PC-9 (cell line): ENCODE results near the gene C2CD4A. TPM values are rescaled to one million over a fixed set of nuclear protein-coding genes. Genes with fewer than 3 reads are reported as not detected.

Experiments
- BruUV-seq: library from RNA; stranded (reverse); fragments of 400-500 nt; replicated peaks from 2 replicates; lab custom pipeline; 2021; lab: Mats Ljungman, UMichigan
- CTCF ChIA-PET: fragments of 300-600 bp; sonication (Branson Sonifier 250); formaldehyde crosslinking; loops from one replicate; lab custom pipeline; 2022; ENCODE audit warnings: antibody characterized with exemption; lab: Charles Lee
- POLR2A ChIA-PET: fragments of 300-600 bp; sonication (Branson Sonifier 250); formaldehyde crosslinking; loops from one replicate; lab custom pipeline; 2022; ENCODE audit warnings: antibody characterized with exemption; ENCODE audit not compliant: unreplicated experiment; lab: Charles Lee
- DNase-seq, 2 experiments: peaks; one replicate each; pipeline versions ENCODE4 v3.0.0 to v3.0.0-alpha.2; 2015 to 2022; ENCODE audit warnings: mixed read lengths in 1 of 2
- H2AFZ ChIP-seq: fragments of 200-600 bp; sonication (generic); 2 replicates; pipeline ENCODE4 v1.8.1; 2017; ENCODE audit warnings: antibody characterized with exemption
- H3F3A ChIP-seq: fragments of 200-600 bp; sonication (generic); 2 replicates; pipeline ENCODE4 v1.8.1; 2017; ENCODE audit warnings: antibody characterized with exemption, mild to moderate bottlenecking, low read depth; ENCODE audit not compliant: insufficient read depth
- H3K27ac ChIP-seq: fragments of 200-600 bp; sonication (generic); 2 replicates; pipeline ENCODE4 v1.6.1; 2016; ENCODE audit warnings: mixed run types
- H3K27me3 ChIP-seq: fragments of 200-600 bp; sonication (generic); 2 replicates; pipeline ENCODE4 v1.6.1; 2016; ENCODE audit warnings: low read depth, mixed run types; ENCODE audit not compliant: insufficient read depth
- H3K36me3 ChIP-seq: fragments of 200-600 bp; sonication (generic); 2 replicates; pipeline ENCODE4 v1.6.1; 2016; ENCODE audit warnings: low read depth, mixed run types
- H3K4me1 ChIP-seq: fragments of 200-600 bp; sonication (generic); replicated peaks from 2 replicates; pipeline ENCODE4 v1.6.1; 2016; ENCODE audit warnings: mixed run types; ENCODE audit not compliant: insufficient read depth
- H3K4me2 ChIP-seq: fragments of 200-600 bp; sonication (generic); 2 replicates; pipeline ENCODE4 v1.6.1; 2017; ENCODE audit warnings: mixed run types
- H3K4me3 ChIP-seq: fragments of 200-600 bp; sonication (generic); 2 replicates; pipeline ENCODE4 v1.6.1; 2016; ENCODE audit warnings: mixed run types
- H3K79me2 ChIP-seq: fragments of 200-600 bp; sonication (generic); 2 replicates; pipeline ENCODE4 v1.6.1; 2017; ENCODE audit warnings: low read depth, mixed run types
- H3K9me2 ChIP-seq: fragments of 200-600 bp; sonication (generic); 2 replicates; pipeline ENCODE4 v1.8.1; 2017; ENCODE audit warnings: mild to moderate bottlenecking; ENCODE audit not compliant: insufficient read depth
- H3K9me3 ChIP-seq: fragments of 200-600 bp; sonication (generic); 2 replicates; pipeline ENCODE4 v1.8.1; 2016; ENCODE audit warnings: low read depth; ENCODE audit not compliant: insufficient read depth
- H4K20me1 ChIP-seq: fragments of 200-600 bp; sonication (generic); 2 replicates; pipeline ENCODE4 v1.8.1; 2017; ENCODE audit not compliant: insufficient read depth
- EZH2 ChIP-seq: fragments of 200-600 bp; sonication (generic); IDR thresholded peaks from 2 replicates; pipeline ENCODE4 v1.8.0; 2017; ENCODE audit warnings: antibody characterized with exemption, low read depth
- intact Hi-C: fragments of 100-400 bp; cut with micrococcal nuclease; formaldehyde crosslinking; loops from one replicate; pipeline ENCODE4 v1.10.0; 2022; ENCODE audit not compliant: unreplicated experiment
- total RNA-seq: library from RNA; stranded (reverse); gene quantifications from 2 replicates; pipeline ENCODE4 v1.2.3, GENCODE V29; 2021
- TF ChIP-seq, protein P1 (sequence below): fragments of 200-600 bp; sonication (generic); conservative IDR thresholded peaks from 2 replicates; pipeline ENCODE4 v1.6.1; 2017; ENCODE audit warnings: mixed run types, antibody characterized with exemption, mild to moderate bottlenecking, moderate library complexity

Gene C2CD4A
- total RNA-seq, 1 experiment from 2014 or later = 0.09 TPM

DNA sequence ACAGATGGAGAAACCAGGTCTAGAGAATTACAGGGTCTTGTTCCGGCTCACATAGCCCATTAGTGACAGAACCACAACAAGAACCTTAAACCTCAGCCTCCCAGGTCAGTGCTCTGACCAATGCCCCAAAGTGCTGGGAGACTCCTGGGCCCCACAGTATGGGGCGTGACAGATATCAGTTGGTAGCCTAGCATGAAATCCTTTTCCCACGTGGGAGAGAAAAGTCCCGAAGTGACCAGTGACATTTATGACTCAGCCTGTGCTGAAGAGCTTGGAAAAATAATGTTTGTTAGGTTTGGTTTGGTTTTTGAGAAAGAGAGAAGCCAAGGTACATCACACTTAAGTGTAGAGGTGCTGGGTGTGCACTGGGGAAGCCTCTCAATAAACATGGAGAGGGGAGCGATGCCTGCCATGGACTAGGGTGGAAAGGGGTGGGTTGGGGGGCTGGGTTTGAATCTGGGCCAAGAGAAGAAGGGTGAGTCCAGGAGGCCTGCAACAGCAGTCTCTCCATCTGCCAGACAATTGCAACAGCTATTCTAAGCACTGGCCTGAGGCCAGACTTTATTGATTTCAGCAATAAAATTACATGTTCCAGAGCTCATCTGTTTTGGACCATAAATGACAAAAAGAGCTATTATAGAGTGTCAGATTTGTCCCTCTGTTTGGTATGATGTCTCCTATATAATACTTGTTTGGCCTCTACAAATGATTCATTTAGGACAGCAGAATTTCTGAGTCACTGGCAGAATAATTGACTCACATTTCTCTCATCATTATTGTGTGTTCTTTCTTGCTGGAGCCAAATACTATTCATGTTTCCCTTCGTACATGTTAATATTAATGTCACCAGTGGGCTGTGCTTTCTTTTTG is 43.4 kb downstream of the C2CD4A start:
- Histone ChIP-seq H3K4me1 (peaks cover 26% of the 10 kb centered on the region), H3K4me3 (no peak overlapping the region), H3K79me2 (no peaks in the 10 kb centered on the region), H3K9me2 (no peaks in the 10 kb centered on the region), H4K20me1 (no peaks in the 10 kb centered on the region), H3K9me3 (no peaks in the 10 kb centered on the region), H3K4me2 (peak overlapping the region; percentile 38; the same call in 1 of the 2 replicates), H3K27me3 (no peaks in the 10 kb centered on the region), H3K36me3 (no peaks in the 10 kb centered on the region), H3K27ac (0 out of 2 replicates have a peak overlapping the region, but pooled peaks have one; percentile 16), H3F3A (peaks cover 12% of the 10 kb centered on the region; the same call in 1 of the 2 replicates), H2AFZ (no peak overlapping the region)
- TF ChIP-seq, protein P1, sequence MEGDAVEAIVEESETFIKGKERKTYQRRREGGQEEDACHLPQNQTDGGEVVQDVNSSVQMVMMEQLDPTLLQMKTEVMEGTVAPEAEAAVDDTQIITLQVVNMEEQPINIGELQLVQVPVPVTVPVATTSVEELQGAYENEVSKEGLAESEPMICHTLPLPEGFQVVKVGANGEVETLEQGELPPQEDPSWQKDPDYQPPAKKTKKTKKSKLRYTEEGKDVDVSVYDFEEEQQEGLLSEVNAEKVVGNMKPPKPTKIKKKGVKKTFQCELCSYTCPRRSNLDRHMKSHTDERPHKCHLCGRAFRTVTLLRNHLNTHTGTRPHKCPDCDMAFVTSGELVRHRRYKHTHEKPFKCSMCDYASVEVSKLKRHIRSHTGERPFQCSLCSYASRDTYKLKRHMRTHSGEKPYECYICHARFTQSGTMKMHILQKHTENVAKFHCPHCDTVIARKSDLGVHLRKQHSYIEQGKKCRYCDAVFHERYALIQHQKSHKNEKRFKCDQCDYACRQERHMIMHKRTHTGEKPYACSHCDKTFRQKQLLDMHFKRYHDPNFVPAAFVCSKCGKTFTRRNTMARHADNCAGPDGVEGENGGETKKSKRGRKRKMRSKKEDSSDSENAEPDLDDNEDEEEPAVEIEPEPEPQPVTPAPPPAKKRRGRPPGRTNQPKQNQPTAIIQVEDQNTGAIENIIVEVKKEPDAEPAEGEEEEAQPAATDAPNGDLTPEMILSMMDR = no peak
- TF ChIP-seq EZH2 = no peak
- BruUV-seq = no TSS peak
- ChIA-PET CTCF (interaction anchor here (0.9 kb wide), 1 partner anchor 58 kb away, joined by 4 read pairs; no protein-coding TSS in a partner anchor), POLR2A (no interaction called here)
- DNase-seq = peak in 1 of 2 experiments; percentile 39
- intact Hi-C loops = no loop called here

DNA sequence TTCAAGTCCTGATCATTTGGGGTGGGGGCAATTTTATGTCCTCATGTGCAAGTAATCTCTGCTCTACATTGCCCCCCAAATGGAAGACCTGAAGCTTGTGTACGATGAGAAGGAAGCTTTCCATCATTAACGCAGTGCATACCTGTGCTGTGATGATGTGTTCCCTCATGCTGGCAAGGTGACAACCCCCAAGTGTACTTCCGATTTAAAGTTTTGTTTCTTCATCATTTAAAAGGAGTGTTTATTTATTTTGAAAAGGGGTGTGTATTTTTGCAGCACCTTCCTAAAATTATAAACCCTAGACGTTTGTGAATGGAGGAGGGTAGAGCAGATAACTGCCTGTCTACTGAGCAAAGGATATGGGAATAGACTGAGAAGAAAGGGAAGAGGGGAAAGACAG is 45.3 kb downstream of the C2CD4A start:
- no peaks in the 10 kb centered on the region for H3K27me3 ChIP-seq
- DNase-seq = no peak
- H3F3A ChIP-seq = peaks cover 12% of the 10 kb centered on the region; the same call in 1 of the 2 replicates
- 0 out of 2 replicates have a peak overlapping the region, but pooled peaks have one; percentile 42 for H3K4me2 ChIP-seq
- ChIA-PET CTCF (no interaction called here), POLR2A (no interaction called here)
- no peaks in the 10 kb centered on the region for H3K9me2 ChIP-seq
- H3K4me1 ChIP-seq = peaks cover 26% of the 10 kb centered on the region
- no peaks in the 10 kb centered on the region for H3K79me2 ChIP-seq
- H3K9me3 ChIP-seq = no peaks in the 10 kb centered on the region
- BruUV-seq = no TSS peak
- TF ChIP-seq, protein P1 = no peak
- no peak for TF ChIP-seq EZH2
- H3K4me3 ChIP-seq = no peak overlapping the region
- H3K36me3 ChIP-seq = no peaks in the 10 kb centered on the region
- H4K20me1 ChIP-seq = no peaks in the 10 kb centered on the region
- H3K27ac ChIP-seq = peak overlapping the region; percentile 74; the same call in 1 of the 2 replicates
- intact Hi-C loops = loop anchor here (2.0 kb wide), 1 partner anchor 35 kb away; no protein-coding TSS in a partner anchor
- H2AFZ ChIP-seq = no peak overlapping the region

DNA sequence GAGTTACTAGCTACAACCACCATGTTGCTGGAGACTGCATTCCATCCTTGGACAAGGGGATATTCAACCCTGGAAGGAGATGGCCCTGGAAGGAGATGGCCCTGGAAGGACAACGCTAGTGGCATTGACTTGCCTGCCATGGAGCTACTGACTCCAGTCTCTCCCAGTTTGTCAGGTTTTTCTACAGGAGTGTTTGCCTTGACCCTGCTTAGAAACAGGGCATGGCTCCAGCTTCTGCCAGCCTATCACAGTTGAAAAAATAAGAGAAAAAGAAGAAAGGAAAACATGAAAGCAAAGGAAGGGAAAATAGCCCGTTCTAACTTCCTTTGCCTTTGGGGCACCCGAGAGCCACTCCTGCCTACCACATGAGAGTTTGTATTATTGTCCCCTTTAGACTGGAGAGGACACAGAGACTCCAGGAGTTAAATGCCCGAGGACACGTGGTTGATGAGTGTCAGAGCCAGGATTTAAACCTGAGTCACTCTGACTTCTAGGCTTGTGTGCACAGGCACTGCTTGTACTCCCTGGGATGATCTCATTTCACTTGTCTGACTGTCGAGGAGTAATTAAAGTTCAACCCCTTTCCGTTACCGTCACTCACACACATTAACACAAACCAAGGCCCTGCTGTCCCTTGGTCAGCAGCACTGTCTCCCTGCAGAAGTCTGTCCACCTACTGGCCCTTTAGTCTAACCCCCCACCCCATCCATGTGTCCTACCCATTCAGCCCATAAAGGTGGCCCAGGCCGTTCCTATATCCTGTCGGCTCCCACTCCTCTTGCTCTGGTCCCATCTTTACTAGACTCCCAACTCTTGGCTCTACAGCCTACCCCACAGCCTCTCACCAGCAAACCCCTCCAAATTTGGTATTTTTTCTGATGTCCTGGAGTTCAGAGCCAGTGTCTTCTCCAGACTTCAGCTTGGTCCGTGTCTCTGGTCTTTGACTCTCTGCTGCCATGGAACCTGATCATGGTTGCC is 46.1 kb downstream of the C2CD4A start:
- Histone ChIP-seq H3K27ac (peak overlapping the region; percentile 74), H3K9me3 (no peaks in the 10 kb centered on the region), H3K27me3 (no peaks in the 10 kb centered on the region), H3K9me2 (no peaks in the 10 kb centered on the region), H3K36me3 (no peaks in the 10 kb centered on the region), H3K4me3 (no peak overlapping the region), H4K20me1 (no peaks in the 10 kb centered on the region), H3K79me2 (no peaks in the 10 kb centered on the region), H2AFZ (peak overlapping the region; percentile 50), H3K4me2 (peak overlapping the region; percentile 42), H3K4me1 (peaks cover 26% of the 10 kb centered on the region), H3F3A (peaks cover 12% of the 10 kb centered on the region; the same call in 1 of the 2 replicates)
- BruUV-seq = TSS peak; percentile 99
- POLR2A ChIA-PET = no interaction called here
- TF ChIP-seq EZH2 = no peak
- TF ChIP-seq, protein P1 = no peak
- CTCF ChIA-PET = no interaction called here
- peak; percentile 51 to 84 for DNase-seq
- intact Hi-C loops = loop anchor here (2.0 kb wide), 1 partner anchor 36 kb away; no protein-coding TSS in a partner anchor
